Testis (tissue), 3 donors: ENCODE data around the gene NIN. TPM values are rescaled to one million over a fixed set of nuclear protein-coding genes. Genes with fewer than 3 reads are reported as not detected.

Experiments used
- DNase-seq: peaks from one replicate; pipeline ENCODE4 v3.0.0-alpha.2; 2019
- H3K27ac ChIP-seq, 2 donors: fragments of 200-600 bp; sonication (generic); one replicate each; pipeline ENCODE4 v1.5.1; 2019
- H3K27me3 ChIP-seq: fragments of 200-600 bp; sonication (generic); one replicate; pipeline ENCODE4 v1.5.1; 2019
- H3K36me3 ChIP-seq: fragments of 200-600 bp; sonication (generic); one replicate; pipeline ENCODE4 v1.5.1; 2017; ENCODE audit warnings: low read depth; ENCODE audit errors: missing control alignments
- H3K4me1 ChIP-seq: fragments of 200-600 bp; sonication (generic); one replicate; pipeline ENCODE4 v1.5.1; 2019
- H3K4me3 ChIP-seq, 2 donors: fragments of 200-600 bp; sonication (generic); one replicate each; pipeline ENCODE4 v1.5.1; 2017 to 2019
- H3K9me3 ChIP-seq: fragments of 200-600 bp; sonication (generic); one replicate; pipeline ENCODE4 v1.5.1; 2017
- POLR2A ChIP-seq: fragments of 450-650 bp; IDR thresholded peaks from one replicate; pipeline ENCODE4 v1.6.1; 2017; ENCODE audit warnings: antibody characterized with exemption, mild to moderate bottlenecking, moderate library complexity
- whole genome bisulfite sequencing, 2 donors: methylation state at CpG; one replicate each; pipeline ENCODE4 v1.1.5; 2018; 5-methylcytosine and 5-hydroxymethylcytosine counted together
- intact Hi-C: fragments of 100-400 bp; cut with DNase I; formaldehyde crosslinking; loops from one replicate; pipeline ENCODE4 v1.15.1; 2023; ENCODE audit warnings: low total_unique reads
- polyA plus RNA-seq: library from polyadenylated mRNA; stranded (reverse); fragments of 350-450 nt; fragmentation: Illumina TruSeq; extraction: RNeasy Lipid Tissue Mini Kit (QIAGEN cat#74804); gene quantifications from one replicate; pipeline ENCODE4 v1.2.3, GENCODE V29; 2014; ENCODE audit warnings: low read depth, low replicate concordance; ENCODE audit not compliant: insufficient read depth
- total RNA-seq, 2 donors: library from RNA; depleted of rRNA; stranded (reverse); fragments of >200 nt; gene quantifications; one replicate each; pipeline ENCODE4 v1.2.3, GENCODE V29; 2016
- TF ChIP-seq, protein P1 (sequence below), 3 experiments: fragments of 450-650 bp in 2 of 3; fragments of 200-600 bp in 1 of 3; sonication (generic) in 1 of 3; IDR thresholded peaks; one replicate each; pipeline ENCODE4 v1.5.1; 2016 to 2019; ENCODE audit warnings: antibody characterized with exemption in 3 of 3, mild to moderate bottlenecking in 2 of 3, moderate library complexity in 1 of 3

NIN gene
- total and polyA plus RNA-seq, 3 donors from 2014 or later, result 4.4 to 16.5 (median 9.3) TPM

DNA sequence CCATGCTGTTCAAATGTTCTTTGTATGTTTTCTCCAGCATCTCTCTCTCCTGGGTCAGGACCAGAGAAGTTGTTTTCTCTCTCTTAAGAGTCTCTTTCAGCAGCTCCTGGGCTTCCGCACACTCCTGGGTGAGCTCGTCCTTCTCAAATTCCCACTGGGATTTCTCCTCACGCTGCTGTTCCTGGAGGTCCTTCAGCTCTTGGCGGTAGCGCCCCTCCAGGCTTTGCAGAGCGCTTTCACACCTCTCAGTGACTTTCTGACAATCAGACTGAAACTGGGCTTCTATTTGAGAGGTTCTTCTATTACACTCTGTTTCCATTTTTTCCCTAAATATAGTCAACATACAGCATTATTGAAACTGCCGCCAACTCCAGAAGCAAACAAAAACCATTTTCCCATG lies 72.7 kb downstream of the NIN start:
- no peaks in the 10 kb centered on the region for H3K36me3 ChIP-seq

DNA sequence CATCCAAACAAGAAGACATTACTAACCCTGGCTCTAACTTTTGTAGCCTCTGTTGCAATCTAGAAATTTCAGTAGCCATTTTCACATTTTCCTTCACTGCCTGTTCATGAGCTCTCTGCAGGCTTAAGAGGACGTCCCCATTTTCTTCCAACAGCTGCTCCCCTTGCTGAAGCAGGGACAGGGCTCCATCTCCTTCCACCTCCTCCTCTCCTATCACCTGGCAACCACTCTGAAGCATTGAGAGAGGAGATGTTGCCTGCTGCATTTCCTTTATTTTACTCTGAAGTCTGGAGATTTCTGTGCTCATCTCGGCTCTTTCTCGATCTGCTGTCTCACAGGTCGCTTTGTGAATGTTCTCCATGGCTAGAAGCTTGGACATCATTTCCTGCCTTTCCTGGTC lies 73.3 kb downstream of the NIN start:
- Histone ChIP-seq H3K27ac (no peak overlapping the region), H3K4me1 (no peaks in the 10 kb centered on the region), H3K27me3 (no peaks in the 10 kb centered on the region), H3K4me3 (no peak overlapping the region), H3K9me3 (no peaks in the 10 kb centered on the region), H3K36me3 (no peaks in the 10 kb centered on the region)
- WGBS, 2 donors, result 90 to 94% methylated on average over 4 of the region's 4 CpGs
- intact Hi-C loops, result no loop called here
- no peak for TF ChIP-seq POLR2A
- TF ChIP-seq, protein P1, sequence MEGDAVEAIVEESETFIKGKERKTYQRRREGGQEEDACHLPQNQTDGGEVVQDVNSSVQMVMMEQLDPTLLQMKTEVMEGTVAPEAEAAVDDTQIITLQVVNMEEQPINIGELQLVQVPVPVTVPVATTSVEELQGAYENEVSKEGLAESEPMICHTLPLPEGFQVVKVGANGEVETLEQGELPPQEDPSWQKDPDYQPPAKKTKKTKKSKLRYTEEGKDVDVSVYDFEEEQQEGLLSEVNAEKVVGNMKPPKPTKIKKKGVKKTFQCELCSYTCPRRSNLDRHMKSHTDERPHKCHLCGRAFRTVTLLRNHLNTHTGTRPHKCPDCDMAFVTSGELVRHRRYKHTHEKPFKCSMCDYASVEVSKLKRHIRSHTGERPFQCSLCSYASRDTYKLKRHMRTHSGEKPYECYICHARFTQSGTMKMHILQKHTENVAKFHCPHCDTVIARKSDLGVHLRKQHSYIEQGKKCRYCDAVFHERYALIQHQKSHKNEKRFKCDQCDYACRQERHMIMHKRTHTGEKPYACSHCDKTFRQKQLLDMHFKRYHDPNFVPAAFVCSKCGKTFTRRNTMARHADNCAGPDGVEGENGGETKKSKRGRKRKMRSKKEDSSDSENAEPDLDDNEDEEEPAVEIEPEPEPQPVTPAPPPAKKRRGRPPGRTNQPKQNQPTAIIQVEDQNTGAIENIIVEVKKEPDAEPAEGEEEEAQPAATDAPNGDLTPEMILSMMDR (IDR thresholded peaks at IDR 0.05), result no peak
- DNase-seq, result no peak

More for the DNA sequence above, 72.7 kb downstream of the NIN start:
- Histone ChIP-seq H3K27me3 (no peaks in the 10 kb centered on the region), H3K4me1 (peaks cover 4% of the 10 kb centered on the region), H3K27ac (no peak overlapping the region), H3K9me3 (no peaks in the 10 kb centered on the region), H3K4me3 (no peak overlapping the region)
- 79 to 88% methylated on average over 7 of the region's 7 CpGs for WGBS, 2 donors
- TF ChIP-seq POLR2A, result no peak
- TF ChIP-seq, protein P1 (IDR thresholded peaks at IDR 0.05), result no peak
- intact Hi-C loops, result no loop called here
- DNase-seq, result no peak

DNA sequence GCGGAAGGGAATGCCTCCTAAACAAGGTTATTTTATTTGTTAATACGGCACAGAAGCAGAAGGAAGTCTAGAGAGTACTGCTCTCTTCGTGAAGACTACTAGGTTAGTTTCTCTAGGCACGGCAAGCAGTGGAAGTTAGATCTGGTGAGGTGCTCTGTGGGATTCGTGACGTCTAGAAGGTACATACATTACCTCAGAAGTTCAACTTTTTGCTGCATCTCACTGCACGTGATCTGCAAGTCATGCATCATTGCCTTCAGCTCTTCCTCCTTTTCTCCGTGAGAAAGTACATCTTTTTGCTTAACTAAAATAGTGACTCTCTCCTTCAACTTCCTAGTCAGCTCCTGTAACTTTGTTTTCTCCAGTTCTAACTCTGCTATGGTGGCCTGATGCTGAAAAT lies 74.7 kb downstream of the NIN start:
- no peak overlapping the region for H3K27ac ChIP-seq
- no peak overlapping the region for H3K4me3 ChIP-seq
- no peaks in the 10 kb centered on the region for H3K4me1 ChIP-seq
- H3K36me3 ChIP-seq, result no peaks in the 10 kb centered on the region
- 81 to 88% methylated on average over 8 of the region's 8 CpGs for WGBS, 2 donors
- H3K27me3 ChIP-seq, result no peaks in the 10 kb centered on the region
- intact Hi-C loops, result no loop called here
- TF ChIP-seq POLR2A, result no peak
- TF ChIP-seq, protein P1 (IDR thresholded peaks at IDR 0.05), result no peak
- no peak for DNase-seq
- H3K9me3 ChIP-seq, result no peaks in the 10 kb centered on the region

DNA sequence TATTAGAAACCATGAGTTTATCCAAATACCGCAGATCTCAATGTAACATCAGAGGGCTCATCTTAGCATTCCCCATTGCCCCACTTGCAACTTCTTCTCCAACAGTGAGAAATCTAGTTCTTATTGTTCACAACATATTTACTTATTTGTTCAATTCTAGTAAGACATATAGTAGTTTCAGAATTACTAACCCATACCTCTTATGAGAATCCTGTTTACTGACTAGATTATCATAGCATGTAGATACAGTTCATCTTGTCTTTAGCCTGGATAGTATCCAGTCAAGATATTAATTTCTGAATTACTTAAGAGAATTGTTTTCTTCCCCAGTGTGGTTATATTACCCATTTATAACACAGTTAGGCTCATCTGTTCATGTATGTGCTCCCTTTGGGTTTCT lies 80.6 kb downstream of the NIN start:
- Histone ChIP-seq H3K9me3 (no peaks in the 10 kb centered on the region), H3K27ac (no peak overlapping the region), H3K27me3 (no peaks in the 10 kb centered on the region), H3K36me3 (no peaks in the 10 kb centered on the region), H3K4me3 (no peak overlapping the region), H3K4me1 (no peaks in the 10 kb centered on the region)
- TF ChIP-seq, protein P1 (IDR thresholded peaks at IDR 0.05), result no peak
- TF ChIP-seq POLR2A, result no peak
- no peak for DNase-seq
- intact Hi-C loops, result no loop called here
- 100% methylated on average over 1 of the region's 1 CpG for WGBS, 2 donors

DNA sequence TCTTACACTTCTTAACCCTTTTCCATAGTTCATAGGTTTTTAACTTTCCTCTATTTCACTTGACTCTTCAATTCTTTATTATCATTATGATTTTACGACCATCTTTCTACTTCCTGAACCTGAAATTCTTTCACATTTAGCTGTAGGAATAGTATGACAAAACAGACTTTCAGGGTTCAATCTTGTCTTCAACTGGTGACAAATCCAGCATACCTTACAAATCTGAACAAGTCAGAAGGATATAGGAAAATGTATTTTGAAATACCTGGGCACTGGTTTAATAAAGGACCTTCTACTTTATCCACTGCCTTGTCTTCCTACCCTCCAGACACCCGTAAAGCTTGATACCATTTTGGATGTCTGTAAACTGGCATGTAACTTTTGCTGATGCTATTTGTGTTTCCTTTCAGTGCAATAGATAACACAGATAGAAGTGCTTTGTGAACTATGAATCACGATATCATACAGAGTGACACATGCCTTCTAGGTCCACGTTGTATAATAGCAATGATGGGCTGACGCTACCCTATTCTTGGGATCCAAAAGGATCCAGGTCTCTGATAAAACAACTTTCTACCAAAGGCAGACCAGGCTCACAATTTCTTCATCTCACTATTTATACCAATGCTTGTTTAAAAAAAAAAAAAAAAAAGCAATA lies 85.4 kb downstream of the NIN start:
- TF ChIP-seq, protein P1 (IDR thresholded peaks at IDR 0.05), result no peak
- TF ChIP-seq POLR2A, result no peak
- no peaks in the 10 kb centered on the region for H3K4me1 ChIP-seq
- no peak for DNase-seq
- H3K9me3 ChIP-seq, result no peaks in the 10 kb centered on the region
- H3K27me3 ChIP-seq, result no peaks in the 10 kb centered on the region
- H3K4me3 ChIP-seq, result no peak overlapping the region
- no peaks in the 10 kb centered on the region for H3K36me3 ChIP-seq
- H3K27ac ChIP-seq, result no peak overlapping the region
- intact Hi-C loops, result no loop called here
- WGBS, 2 donors, result 84 to 93% methylated on average over 5 of the region's 5 CpGs
